Measurements from ENCODE around the gene CCDC71. TPM values are rescaled to one million over a fixed set of nuclear protein-coding genes. Genes with fewer than 3 reads are reported as not detected.

CCDC71 gene
- total and polyA plus RNA-seq, 2 of the 13 experiments (the other 11 are each of a cell fraction or from before 2014, with no cell fraction given) = 9.7 to 14.3 TPM

DNA sequence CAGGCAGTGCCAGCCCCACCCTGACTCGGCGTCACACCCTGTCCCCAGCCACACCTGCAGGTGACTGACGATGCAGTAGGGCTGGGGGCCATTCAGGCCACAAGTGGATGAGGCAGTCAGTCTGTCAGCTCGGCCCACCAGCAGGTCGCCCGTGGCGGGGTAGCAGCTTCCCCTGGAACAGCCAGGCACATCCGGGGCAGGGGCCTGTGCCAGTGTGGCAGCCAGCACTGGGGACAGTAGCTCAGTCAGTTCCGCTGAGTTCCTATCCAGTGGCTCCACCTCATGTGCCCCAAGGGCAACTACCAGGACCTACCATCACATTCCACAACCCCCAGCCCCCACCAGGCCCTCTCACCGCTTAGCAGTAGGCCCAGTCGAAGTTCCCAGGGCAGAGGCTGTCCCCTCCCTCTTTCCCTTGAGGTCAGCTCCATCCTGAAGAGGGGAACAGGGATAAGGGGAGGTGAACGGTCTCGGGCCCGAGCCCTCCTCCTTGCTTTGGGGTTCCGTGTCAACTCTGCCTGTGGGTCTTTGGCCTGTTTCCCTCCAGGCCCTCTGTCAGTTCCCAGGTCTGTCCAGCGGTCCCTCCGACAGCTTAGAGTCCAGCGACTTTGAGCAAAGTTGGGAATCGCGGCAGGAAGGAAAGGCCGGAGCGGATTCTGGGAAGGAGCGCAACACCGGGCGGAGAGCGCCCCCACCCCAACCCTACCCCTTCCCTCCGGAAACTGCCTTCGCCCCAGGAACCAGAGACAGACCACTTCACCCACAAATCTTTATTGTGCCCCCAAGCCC, 33.5 kb downstream of the CCDC71 start, which contains the start of gene LAMB2 (continued):
- TF ChIP-seq ELF1 (CRISPR knock-in tag; IDR thresholded peaks at IDR 0.05) = no peak
- TF ChIP-seq ZNF619 (CRISPR knock-in tag; IDR thresholded peaks at IDR 0.05) = 0 out of 2 replicates have a peak, but pooled peaks have one; percentile 17
- no peak for TF ChIP-seq HHEX (CRISPR knock-in tag; IDR thresholded peaks at IDR 0.05)
- no peak for TF ChIP-seq TBL1XR1 (IDR thresholded peaks at IDR 0.05; ENCODE audit: borderline replicate concordance, low read length, partially characterized antibody)
- TF ChIP-seq MAF1 (CRISPR knock-in tag; IDR thresholded peaks at IDR 0.05; ENCODE audit: borderline replicate concordance) = peak; percentile 62; the same call in 1 of the 2 replicates
- TF ChIP-seq ZBTB21 (CRISPR knock-in tag; IDR thresholded peaks at IDR 0.05) = no peak
- peak; percentile 39; the same call in 1 of the 2 replicates for TF ChIP-seq ETV5 (CRISPR knock-in tag; IDR thresholded peaks at IDR 0.05; ENCODE audit: borderline replicate concordance)
- no peak; the same call in 1 of the 2 replicates for TF ChIP-seq FOXC1 (CRISPR knock-in tag; IDR thresholded peaks at IDR 0.05; ENCODE audit: borderline replicate concordance)
- TF ChIP-seq HOXA7 (CRISPR knock-in tag; IDR thresholded peaks at IDR 0.05) = no peak
- TF ChIP-seq, protein P1, sequence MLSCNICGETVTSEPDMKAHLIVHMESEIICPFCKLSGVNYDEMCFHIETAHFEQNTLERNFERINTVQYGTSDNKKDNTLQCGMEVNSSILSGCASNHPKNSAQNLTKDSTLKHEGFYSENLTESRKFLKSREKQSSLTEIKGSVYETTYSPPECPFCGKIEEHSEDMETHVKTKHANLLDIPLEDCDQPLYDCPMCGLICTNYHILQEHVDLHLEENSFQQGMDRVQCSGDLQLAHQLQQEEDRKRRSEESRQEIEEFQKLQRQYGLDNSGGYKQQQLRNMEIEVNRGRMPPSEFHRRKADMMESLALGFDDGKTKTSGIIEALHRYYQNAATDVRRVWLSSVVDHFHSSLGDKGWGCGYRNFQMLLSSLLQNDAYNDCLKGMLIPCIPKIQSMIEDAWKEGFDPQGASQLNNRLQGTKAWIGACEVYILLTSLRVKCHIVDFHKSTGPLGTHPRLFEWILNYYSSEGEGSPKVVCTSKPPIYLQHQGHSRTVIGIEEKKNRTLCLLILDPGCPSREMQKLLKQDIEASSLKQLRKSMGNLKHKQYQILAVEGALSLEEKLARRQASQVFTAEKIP (CRISPR knock-in tag; IDR thresholded peaks at IDR 0.05; ENCODE audit: borderline replicate concordance) = no peak
- no peak for TF ChIP-seq ZNF501 (CRISPR knock-in tag; IDR thresholded peaks at IDR 0.05)
- no peak; the same call in 1 of the 2 replicates for TF ChIP-seq CREM (IDR thresholded peaks at IDR 0.05)
- no peak for TF ChIP-seq CREM (CRISPR knock-in tag; IDR thresholded peaks at IDR 0.05)
- TF ChIP-seq ZNF281 (CRISPR knock-in tag; IDR thresholded peaks at IDR 0.05; ENCODE audit: borderline replicate concordance) = peak; percentile 45; the same call in 1 of the 2 replicates
- TF ChIP-seq GATAD2A (CRISPR knock-in tag; IDR thresholded peaks at IDR 0.05) = peak; percentile 54
- no peak for TF ChIP-seq ZC3H4 (CRISPR knock-in tag; IDR thresholded peaks at IDR 0.05; ENCODE audit: borderline replicate concordance)
- no peak for TF ChIP-seq CENPT (CRISPR knock-in tag; IDR thresholded peaks at IDR 0.05; ENCODE audit: low read depth)
- TF ChIP-seq GLI4 (CRISPR knock-in tag; IDR thresholded peaks at IDR 0.05; ENCODE audit: borderline replicate concordance) = no peak
- TF ChIP-seq, protein P2, sequence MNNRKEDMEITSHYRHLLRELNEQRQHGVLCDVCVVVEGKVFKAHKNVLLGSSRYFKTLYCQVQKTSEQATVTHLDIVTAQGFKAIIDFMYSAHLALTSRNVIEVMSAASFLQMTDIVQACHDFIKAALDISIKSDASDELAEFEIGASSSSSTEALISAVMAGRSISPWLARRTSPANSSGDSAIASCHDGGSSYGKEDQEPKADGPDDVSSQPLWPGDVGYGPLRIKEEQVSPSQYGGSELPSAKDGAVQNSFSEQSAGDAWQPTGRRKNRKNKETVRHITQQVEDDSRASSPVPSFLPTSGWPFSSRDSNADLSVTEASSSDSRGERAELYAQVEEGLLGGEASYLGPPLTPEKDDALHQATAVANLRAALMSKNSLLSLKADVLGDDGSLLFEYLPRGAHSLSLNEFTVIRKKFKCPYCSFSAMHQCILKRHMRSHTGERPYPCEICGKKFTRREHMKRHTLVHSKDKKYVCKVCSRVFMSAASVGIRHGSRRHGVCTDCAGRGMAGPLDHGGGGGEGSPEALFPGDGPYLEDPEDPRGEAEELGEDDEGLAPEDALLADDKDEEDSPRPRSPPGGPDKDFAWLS (CRISPR knock-in tag; IDR thresholded peaks at IDR 0.05; ENCODE audit: borderline replicate concordance) = no peak
- no peak for TF ChIP-seq ZNF34 (CRISPR knock-in tag; IDR thresholded peaks at IDR 0.05; ENCODE audit: borderline replicate concordance)
- no peak for TF ChIP-seq MIER2 (CRISPR knock-in tag; IDR thresholded peaks at IDR 0.05)
- peak; percentile 65; the same call in 1 of the 2 replicates for TF ChIP-seq RBFOX2 (IDR thresholded peaks at IDR 0.05; ENCODE audit: low read depth, low read length)
- TF ChIP-seq TAF15 (IDR thresholded peaks at IDR 0.05; ENCODE audit: low read depth, low read length, poor library complexity, severe bottlenecking) = no peak
- peak; percentile 64 for TF ChIP-seq MED1 (CRISPR knock-in tag; IDR thresholded peaks at IDR 0.05)
- peak; percentile 49; the same call in 1 of the 2 replicates for TF ChIP-seq RAD21 (CRISPR knock-in tag; IDR thresholded peaks at IDR 0.05)

Measured in HepG2 (cell line).